Smooth muscle cell (in vitro differentiated cells): ENCODE results near the gene PTGR3. TPM values are rescaled to one million over a fixed set of nuclear protein-coding genes. Genes with fewer than 3 reads are reported as not detected.

Experiments used
- DNase-seq: peaks from one replicate; lab custom pipeline; 2025; ENCODE audit not compliant: unreplicated experiment; lab: John Stamatoyannopoulos, UW
- H2AFZ ChIP-seq: fragments of 200-600 bp; sonication (generic); 2 replicates; pipeline ENCODE4 v1.6.0; 2016; ENCODE audit warnings: antibody characterized with exemption, low read depth, mild to moderate bottlenecking
- H3F3A ChIP-seq: fragments of 200-600 bp; sonication (generic); 2 replicates; pipeline ENCODE4 v1.6.0; 2017; ENCODE audit warnings: antibody characterized with exemption, low read depth
- H3K27ac ChIP-seq: fragments of 200-600 bp; sonication (generic); 2 replicates; pipeline ENCODE4 v1.5.1; 2016; ENCODE audit warnings: low read depth, mild to moderate bottlenecking
- H3K27me3 ChIP-seq: fragments of 200-600 bp; sonication (generic); 2 replicates; pipeline ENCODE4 v1.6.1; 2016; ENCODE audit warnings: low read depth, mild to moderate bottlenecking
- H3K36me3 ChIP-seq: fragments of 200-600 bp; sonication (generic); 2 replicates; pipeline ENCODE4 v1.5.1; 2016; ENCODE audit warnings: low read depth
- H3K4me1 ChIP-seq: fragments of 200-600 bp; sonication (generic); 2 replicates; pipeline ENCODE4 v1.5.1; 2016; ENCODE audit warnings: low read depth
- H3K4me2 ChIP-seq: fragments of 200-600 bp; sonication (generic); 2 replicates; pipeline ENCODE4 v1.6.0; 2016; ENCODE audit warnings: mild to moderate bottlenecking
- H3K4me3 ChIP-seq: fragments of 200-600 bp; sonication (generic); 2 replicates; pipeline ENCODE4 v1.5.1; 2016; ENCODE audit warnings: mild to moderate bottlenecking
- H3K79me2 ChIP-seq: fragments of 200-600 bp; sonication (generic); 2 replicates; pipeline ENCODE4 v1.6.0; 2016; ENCODE audit warnings: low read depth, mild to moderate bottlenecking
- H3K9ac ChIP-seq: fragments of 200-600 bp; sonication (generic); 2 replicates; pipeline ENCODE4 v1.6.0; 2016; ENCODE audit warnings: low read depth
- H3K9me3 ChIP-seq: fragments of 200-600 bp; sonication (generic); replicated peaks from 2 replicates; pipeline ENCODE4 v1.5.1; 2016; ENCODE audit warnings: low read depth
- H4K20me1 ChIP-seq: fragments of 200-600 bp; sonication (generic); 2 replicates; pipeline ENCODE4 v1.6.0; 2016; ENCODE audit warnings: low read depth
- CTCF ChIP-seq: fragments of 200-600 bp; sonication (generic); IDR thresholded peaks from 2 replicates; pipeline ENCODE4 v1.5.1; 2017; ENCODE audit warnings: borderline replicate concordance, mild to moderate bottlenecking, antibody characterized with exemption; ENCODE audit not compliant: insufficient read depth, poor library complexity, severe bottlenecking
- WGBS: methylation state at CpG from one replicate; pipeline ENCODE4 v1.1.7; 2016; ENCODE audit warnings: low lambda C conversion rate; 5-methylcytosine and 5-hydroxymethylcytosine counted together
- polyA plus RNA-seq: library from polyadenylated mRNA; unstranded; fragments of >200 nt; fragmentation: Nextera tagmentation; extraction: Ambion mirVana; gene quantifications from 2 replicates; pipeline ENCODE4 v1.2.1, GENCODE V29; 2016
- total RNA-seq: library from RNA; depleted of rRNA; stranded (reverse); fragments of >200 nt; gene quantifications from 2 replicates; pipeline ENCODE4 v1.2.3, GENCODE V29; 2014

PTGR3 gene
- total and polyA plus RNA-seq, 2 experiments from 2014 or later, result 29.6 to 35.0 TPM

DNA sequence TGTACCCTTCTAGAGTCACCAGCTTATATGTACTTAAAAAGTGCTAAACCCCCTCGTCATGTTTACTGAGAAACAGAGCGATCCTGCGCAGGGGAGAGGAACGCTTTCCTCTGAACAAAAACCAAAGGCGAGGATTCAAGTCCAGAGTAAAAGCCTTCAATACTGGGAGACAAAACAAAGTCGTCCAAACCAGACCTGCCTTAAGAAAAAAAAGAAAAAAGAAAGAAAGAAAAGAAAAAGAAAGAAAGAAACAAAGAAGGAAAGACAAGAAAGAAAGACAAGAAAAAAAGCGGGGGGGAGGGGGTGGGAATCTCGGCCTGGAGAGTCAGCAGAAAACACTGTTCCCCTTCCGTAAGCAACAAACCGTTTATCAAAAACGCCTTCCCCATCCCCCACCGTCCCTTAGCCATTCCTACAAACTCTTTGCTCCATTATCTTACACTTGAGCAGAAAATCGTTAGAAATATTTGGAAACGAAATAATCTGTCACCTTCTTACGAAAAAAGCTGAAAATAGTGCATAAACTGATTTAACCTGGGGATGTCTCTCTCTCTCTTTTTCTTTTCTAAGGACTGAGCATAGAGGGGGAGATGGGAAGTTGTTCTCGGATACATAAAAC, 3.3 kb downstream of the PTGR3 start:
- no peak for DNase-seq
- Histone ChIP-seq H3K27me3 (no peaks in the 10 kb centered on the region), H2AFZ (peak overlapping the region; percentile 21), H3F3A (peaks cover 11% of the 10 kb centered on the region), H3K79me2 (peaks cover 87% of the 10 kb centered on the region), H3K9me3 (no peaks in the 10 kb centered on the region), H3K27ac (peak overlapping the region; percentile 82), H3K4me2 (peak overlapping the region; percentile 96), H3K36me3 (no peaks in the 10 kb centered on the region), H4K20me1 (peaks cover 74% of the 10 kb centered on the region), H3K9ac (peak overlapping the region; percentile 78), H3K4me3 (peak overlapping the region; percentile 91), H3K4me1 (peaks cover 33% of the 10 kb centered on the region)
- WGBS, result under 1% methylated on average over 16 of the region's 16 CpGs
- no peak for TF ChIP-seq CTCF

DNA sequence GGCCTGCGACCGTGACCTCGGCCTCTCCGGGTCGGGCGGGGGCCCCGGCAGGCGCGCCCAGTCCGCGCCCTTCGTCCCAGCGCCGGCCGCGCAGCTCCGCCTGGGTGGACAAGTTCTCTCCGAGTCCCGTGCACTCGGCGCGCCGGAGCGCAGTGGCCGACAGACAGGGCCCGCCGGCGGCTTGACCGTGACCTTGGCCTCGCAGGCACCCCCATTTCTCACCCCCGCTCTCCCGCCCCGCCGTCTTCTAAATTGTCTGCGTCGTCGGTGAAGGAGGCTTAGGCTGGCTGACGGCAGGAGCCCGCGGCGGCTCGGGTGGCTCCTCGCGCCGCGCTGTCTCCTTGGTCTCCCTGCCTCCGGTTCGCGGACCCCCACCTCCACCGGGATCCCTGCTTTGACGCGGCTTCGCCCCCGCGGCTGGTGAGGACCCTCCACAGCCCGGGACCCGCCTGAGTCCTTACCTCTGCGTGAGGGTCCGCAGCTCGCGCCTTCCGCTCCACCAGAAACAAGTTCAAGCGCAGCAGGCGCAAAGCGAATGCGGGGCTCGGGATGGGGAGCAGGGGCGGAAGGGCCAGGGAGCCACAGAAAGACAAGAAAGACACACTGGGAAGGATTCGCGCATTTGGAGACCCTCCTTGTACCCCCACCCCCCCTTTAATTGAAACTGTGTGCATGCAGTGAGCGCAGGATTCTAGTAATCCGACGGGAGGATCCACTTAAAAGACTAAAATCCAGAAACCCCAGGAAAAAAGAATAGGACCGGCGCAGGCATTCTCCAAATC, 4.0 kb downstream of the PTGR3 start:
- H2AFZ ChIP-seq, result peak overlapping the region; percentile 21
- no peaks in the 10 kb centered on the region for H3K36me3 ChIP-seq

GRCh38 chr18:75204269-75204731, 4.6 kb downstream of the PTGR3 start:
- H3K9ac ChIP-seq, result peak overlapping the region; percentile 78
- WGBS, result 1% methylated on average over 33 of the region's 35 CpGs
- TF ChIP-seq CTCF, result no peak

More for the DNA sequence above, 4.0 kb downstream of the PTGR3 start:
- Histone ChIP-seq H3K9me3 (no peaks in the 10 kb centered on the region), H3K79me2 (peaks cover 88% of the 10 kb centered on the region), H3K27me3 (no peaks in the 10 kb centered on the region), H3K4me1 (peaks cover 29% of the 10 kb centered on the region), H4K20me1 (peaks cover 81% of the 10 kb centered on the region), H3K4me2 (peak overlapping the region; percentile 96), H3K27ac (peak overlapping the region; percentile 82), H3K4me3 (peak overlapping the region; percentile 91), H3F3A (peaks cover 8% of the 10 kb centered on the region), H3K9ac (peak overlapping the region; percentile 78)
- 2% methylated on average over 65 of the region's 75 CpGs for WGBS
- DNase-seq, result no peak
- TF ChIP-seq CTCF, result no peak

More at GRCh38 chr18:75204269-75204731, 4.6 kb downstream of the PTGR3 start:
- DNase-seq, result no peak
- Histone ChIP-seq H3K9me3 (no peaks in the 10 kb centered on the region), H3K79me2 (peaks cover 94% of the 10 kb centered on the region), H3K27ac (peak overlapping the region; percentile 82), H3K36me3 (no peaks in the 10 kb centered on the region), H3K27me3 (no peaks in the 10 kb centered on the region), H4K20me1 (peaks cover 87% of the 10 kb centered on the region), H3K4me2 (peak overlapping the region; percentile 96), H3K4me3 (peak overlapping the region; percentile 91), H2AFZ (no peak overlapping the region), H3F3A (peaks cover 3% of the 10 kb centered on the region), H3K4me1 (peaks cover 27% of the 10 kb centered on the region)
